Kidney epithelial cell (primary cell): ENCODE measurements around the gene ADGRG1. TPM values are rescaled to one million over a fixed set of nuclear protein-coding genes. Genes with fewer than 3 reads are reported as not detected.

Experiments
- DNase-seq: peaks from one replicate; pipeline ENCODE4 v3.0.0-alpha.2; 2010; ENCODE audit warnings: low read depth
- H3K27me3 ChIP-seq: 2 replicates; pipeline ENCODE4 v1.6.0; 2011; ENCODE audit warnings: low read length; ENCODE audit not compliant: control insufficient read depth, insufficient read depth
- H3K36me3 ChIP-seq: 2 replicates; pipeline ENCODE4 v1.5.1; 2011; ENCODE audit warnings: low read length; ENCODE audit not compliant: control insufficient read depth, insufficient read depth
- H3K4me3 ChIP-seq: 2 replicates; pipeline ENCODE4 v1.5.1; 2011; ENCODE audit warnings: low read depth, mild to moderate bottlenecking, control low read depth, low read length
- CTCF ChIP-seq: IDR thresholded peaks from 2 replicates; pipeline ENCODE4 v1.5.1; 2011; ENCODE audit warnings: mild to moderate bottlenecking, moderate library complexity, low read length, control low read depth, inconsistent platforms; ENCODE audit not compliant: insufficient read depth, poor library complexity, severe bottlenecking
- total RNA-seq: library from RNA; depleted of rRNA; stranded (reverse); fragments of >200 nt; gene quantifications from 2 replicates; pipeline ENCODE4 v1.2.3, GENCODE V29; 2015

Gene ADGRG1
- total RNA-seq, 1 donor from 2014 or later = 150 TPM

DNA sequence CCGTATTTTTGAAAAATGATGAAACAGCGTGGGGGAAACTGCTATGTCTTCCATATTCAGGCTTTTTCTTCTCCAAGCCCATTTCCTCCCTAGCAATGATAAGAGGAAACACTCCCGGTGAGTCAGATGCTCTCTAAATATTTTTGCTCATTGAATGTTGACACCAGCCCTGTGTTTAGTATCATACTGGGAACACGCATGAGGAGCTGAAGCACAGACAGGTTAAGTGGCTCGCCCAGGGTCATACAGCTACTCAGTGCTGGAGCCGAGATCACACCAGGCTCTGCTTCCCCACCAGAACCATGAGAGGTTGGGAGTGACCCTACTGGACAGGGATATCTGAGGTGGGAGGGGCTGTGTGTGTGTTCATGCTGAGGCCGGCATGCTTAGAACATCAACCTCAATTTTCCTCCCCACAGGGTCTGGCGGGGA, 37.8 kb upstream of the ADGRG1 start:
- TF ChIP-seq CTCF = no peak
- peak; percentile 23 for DNase-seq
- no peaks in the 10 kb centered on the region for H3K36me3 ChIP-seq
- no peak overlapping the region for H3K4me3 ChIP-seq
- no peaks in the 10 kb centered on the region for H3K27me3 ChIP-seq

DNA sequence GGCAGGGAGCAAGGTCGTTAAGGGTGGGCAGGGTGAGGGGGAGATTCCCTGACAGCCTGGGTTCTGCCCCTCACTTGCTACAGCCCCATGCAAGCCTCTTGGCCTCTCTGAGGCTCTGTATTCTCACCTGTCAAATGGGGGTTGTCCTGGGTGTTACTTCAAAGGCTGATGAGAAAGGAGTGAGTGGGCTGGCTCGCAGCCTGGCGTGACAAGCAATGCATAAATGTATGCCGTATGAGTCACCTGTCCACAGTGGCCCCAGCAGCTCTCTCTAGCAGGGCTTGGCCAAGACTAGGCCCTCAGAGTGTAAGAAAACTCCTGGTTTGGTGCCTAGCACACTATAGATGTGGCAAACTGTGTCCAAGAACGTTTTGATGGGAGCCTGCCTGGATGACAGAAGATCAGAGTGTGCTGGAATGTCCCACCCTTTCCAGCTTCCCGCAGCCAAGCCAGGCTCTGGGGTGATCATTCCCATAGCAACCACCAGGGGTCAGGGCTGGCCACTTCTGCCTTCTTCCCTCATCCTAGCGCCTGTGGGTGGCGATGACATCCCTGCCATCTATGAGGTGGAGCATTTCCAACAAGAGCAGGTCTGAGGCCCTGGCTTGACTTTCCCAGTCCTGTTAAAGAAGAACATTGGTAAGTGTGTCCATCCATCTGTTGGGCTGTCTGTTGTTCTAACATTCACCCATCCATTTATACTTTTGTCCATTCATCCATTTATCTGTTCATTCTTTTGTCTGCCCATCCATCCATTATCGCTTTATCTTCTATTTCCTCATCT, 37.2 kb upstream of the ADGRG1 start:
- TF ChIP-seq CTCF = peak; percentile 96
- H3K36me3 ChIP-seq = no peaks in the 10 kb centered on the region
- no peak overlapping the region for H3K4me3 ChIP-seq
- no peaks in the 10 kb centered on the region for H3K27me3 ChIP-seq
- DNase-seq = peak; percentile 53

- no peak for DNase-seq
- H3K36me3 ChIP-seq = no peaks in the 10 kb centered on the region
- TF ChIP-seq CTCF = no peak
- H3K27me3 ChIP-seq = no peaks in the 10 kb centered on the region
- no peak overlapping the region for H3K4me3 ChIP-seq
These were observed 36.5 kb upstream of the ADGRG1 start for GRCh38 chr16:57591870-57592485.

- no peak for DNase-seq
- no peak for TF ChIP-seq CTCF
- H3K36me3 ChIP-seq = no peaks in the 10 kb centered on the region
- no peaks in the 10 kb centered on the region for H3K27me3 ChIP-seq
- no peak overlapping the region for H3K4me3 ChIP-seq
These were observed 35.8 kb upstream of the ADGRG1 start for GRCh38 chr16:57592591-57593003.

DNA sequence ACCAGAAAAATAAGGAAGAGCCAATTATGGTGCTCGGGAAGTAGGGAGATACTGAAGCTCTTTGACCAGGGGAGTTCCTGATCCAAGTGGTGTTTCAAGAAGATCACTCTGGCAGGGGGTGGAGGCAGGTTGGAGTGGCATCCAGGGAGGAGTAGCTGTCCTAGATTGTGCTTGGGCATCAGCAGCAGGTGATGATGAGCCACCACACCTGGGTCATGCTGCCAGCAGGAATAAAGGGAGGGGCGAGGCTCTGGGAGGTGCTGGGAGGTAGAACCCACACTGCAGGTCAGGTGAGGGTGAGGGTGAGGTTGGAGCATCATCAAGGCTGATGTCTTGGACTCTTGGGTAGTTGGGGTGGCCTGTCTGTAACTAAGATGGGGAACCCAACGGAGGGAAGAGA, 35.4 kb upstream of the ADGRG1 start:
- no peak for TF ChIP-seq CTCF
- DNase-seq = no peak
- H3K27me3 ChIP-seq = no peaks in the 10 kb centered on the region
- no peaks in the 10 kb centered on the region for H3K36me3 ChIP-seq
- H3K4me3 ChIP-seq = no peak overlapping the region
